Non-pigmented ciliary epithelial cell (primary cell): Measurements from ENCODE around the gene DNAJB6.

Experiments
- DNase-seq: peaks from one replicate; pipeline ENCODE4 v3.0.0-alpha.2; 2010; ENCODE audit warnings: low read depth

DNAJB6 gene

GRCh38 chr7:157368955-157369354 is 32.2 kb downstream of the DNAJB6 start:
- no peak for DNase-seq

- DNase-seq: no peak
Observed at GRCh38 chr7:157370742-157371141, 33.9 kb downstream of the DNAJB6 start.

- DNase-seq: no peak
Observed at GRCh38 chr7:157371296-157371695, 34.5 kb downstream of the DNAJB6 start.

- no peak for DNase-seq
Observed at GRCh38 chr7:157372300-157373232, 35.8 kb downstream of the DNAJB6 start.

- DNase-seq: no peak
Observed at GRCh38 chr7:157373493-157373892, 36.7 kb downstream of the DNAJB6 start.

GRCh38 chr7:157375410-157375809 is 38.6 kb downstream of the DNAJB6 start:
- no peak for DNase-seq

GRCh38 chr7:157377436-157378124 is 40.8 kb downstream of the DNAJB6 start:
- DNase-seq: no peak

- DNase-seq: no peak
Observed at GRCh38 chr7:157378390-157378789, 41.6 kb downstream of the DNAJB6 start.

- DNase-seq: no peak
Observed at GRCh38 chr7:157379493-157379892, 42.7 kb downstream of the DNAJB6 start.

- DNase-seq: no peak
Observed at GRCh38 chr7:157380416-157380815, 43.6 kb downstream of the DNAJB6 start.

GRCh38 chr7:157383868-157384267 is 47.1 kb downstream of the DNAJB6 start:
- no peak for DNase-seq

- DNase-seq: no peak
Observed at GRCh38 chr7:157384301-157384700, 47.5 kb downstream of the DNAJB6 start.

GRCh38 chr7:157386979-157387800 is 50.4 kb downstream of the DNAJB6 start:
- DNase-seq: no peak

- DNase-seq: no peak
Observed at GRCh38 chr7:157388301-157388700, 51.5 kb downstream of the DNAJB6 start.

- DNase-seq: no peak
Observed at GRCh38 chr7:157389951-157390730, 53.3 kb downstream of the DNAJB6 start.

- DNase-seq: no peak
Observed at GRCh38 chr7:157391036-157391710, 54.4 kb downstream of the DNAJB6 start.

GRCh38 chr7:157392256-157393037 is 55.6 kb downstream of the DNAJB6 start:
- no peak for DNase-seq

- DNase-seq: no peak
Observed at GRCh38 chr7:157394246-157395191, 57.7 kb downstream of the DNAJB6 start.

GRCh38 chr7:157395206-157395605 is 58.4 kb downstream of the DNAJB6 start:
- DNase-seq: no peak
